Measurements from ENCODE around the gene TRIM39.
"Not testable (repeated sequence)": the region's sequence is repeated elsewhere in the genome, so short reads cannot be mapped to it uniquely, and the experiment has no call there.

Gene TRIM39

GRCh38 chr6:30326526-30327231, at the start of gene TRIM39:
Gene TRIM39 (plus strand): TSS chr6:30326927. CDS start chr6:30329318, 2,391 bp downstream.
- peak; percentile 77 for DNase-seq

DNA sequence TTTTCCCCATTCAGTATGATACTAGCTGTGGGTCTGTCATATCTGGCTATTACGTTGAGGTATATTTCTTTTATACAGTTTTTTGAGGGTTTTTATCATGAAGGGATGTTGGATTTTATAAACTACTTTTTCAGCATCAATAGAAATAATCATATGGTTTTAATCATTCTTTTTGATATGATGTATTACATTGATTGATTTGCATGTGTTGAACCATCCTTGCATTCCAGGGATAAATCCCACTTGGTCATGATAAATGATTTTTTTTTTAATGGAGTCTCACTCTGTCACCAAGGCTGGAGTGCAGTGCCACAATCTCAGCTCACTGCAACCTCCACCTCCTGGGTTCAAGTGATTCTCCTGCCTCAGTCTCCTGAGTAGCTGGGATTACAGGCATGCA, 45.7 kb upstream of the TRIM39 start:
- DNase-seq, result not testable (repeated sequence)

DNA sequence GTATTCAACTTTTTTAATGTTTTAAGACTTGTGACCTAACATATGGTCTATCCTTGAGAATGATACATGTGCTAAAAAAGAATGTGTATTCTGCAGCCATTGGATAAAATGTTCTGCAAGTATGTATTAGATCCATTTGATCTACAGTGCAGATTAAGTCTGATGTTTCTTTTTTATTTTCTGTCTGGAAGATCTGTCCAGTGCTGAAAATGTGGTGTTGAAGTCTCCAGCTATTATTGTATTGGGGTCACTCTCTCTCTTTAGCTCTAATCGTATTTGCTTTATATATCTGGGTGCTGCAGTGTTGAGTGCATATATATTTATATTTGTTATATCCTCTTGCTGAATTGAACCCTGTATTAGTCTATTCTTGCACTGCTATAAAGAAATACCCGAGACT, 44.2 kb upstream of the TRIM39 start:
- no peak for DNase-seq

- DNase-seq, result no peak
Measured at GRCh38 chr6:30283761-30284160, 43.0 kb upstream of the TRIM39 start.

DNA sequence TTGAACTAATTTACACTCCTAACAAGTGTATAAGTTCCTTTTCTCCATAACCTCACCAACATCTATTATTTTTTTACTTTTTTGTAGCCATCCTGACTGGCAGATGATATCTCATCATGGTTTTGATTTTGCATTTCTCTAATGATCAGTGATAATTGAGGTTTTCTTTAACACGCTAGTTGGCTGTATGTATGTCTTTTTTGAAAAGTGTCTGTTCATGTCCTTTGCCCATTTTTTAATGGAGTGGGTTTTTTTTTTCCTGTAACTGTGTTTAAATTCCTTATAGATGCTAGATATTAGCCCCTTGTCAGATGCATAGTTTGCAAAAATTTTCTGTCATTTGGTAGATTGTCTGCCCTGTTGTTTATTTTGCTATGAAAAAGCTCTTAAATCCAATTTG, 39.6 kb upstream of the TRIM39 start:
- no peak for DNase-seq

- no peak for DNase-seq
Measured at GRCh38 chr6:30295837-30296236, 30.9 kb upstream of the TRIM39 start.

DNA sequence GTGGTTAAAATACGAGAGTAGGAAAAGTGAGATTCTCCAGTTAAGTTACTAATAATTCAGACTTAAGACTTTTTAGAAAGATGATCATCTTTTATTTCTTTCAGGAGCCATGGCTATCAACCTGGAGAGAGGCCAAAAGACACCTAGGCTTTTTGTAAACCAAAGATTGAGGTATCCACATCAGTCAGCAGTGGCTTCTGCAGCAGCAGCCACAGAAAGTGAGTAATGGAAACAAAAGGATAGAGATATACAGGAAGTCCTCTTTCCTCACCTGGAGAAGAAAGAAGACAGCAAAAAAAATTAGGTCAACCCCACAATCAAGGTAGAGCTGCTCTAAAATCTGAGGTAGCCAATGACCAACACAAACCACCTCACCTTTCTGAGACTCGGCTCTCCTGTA, 22.7 kb upstream of the TRIM39 start:
- no peak for DNase-seq

DNA sequence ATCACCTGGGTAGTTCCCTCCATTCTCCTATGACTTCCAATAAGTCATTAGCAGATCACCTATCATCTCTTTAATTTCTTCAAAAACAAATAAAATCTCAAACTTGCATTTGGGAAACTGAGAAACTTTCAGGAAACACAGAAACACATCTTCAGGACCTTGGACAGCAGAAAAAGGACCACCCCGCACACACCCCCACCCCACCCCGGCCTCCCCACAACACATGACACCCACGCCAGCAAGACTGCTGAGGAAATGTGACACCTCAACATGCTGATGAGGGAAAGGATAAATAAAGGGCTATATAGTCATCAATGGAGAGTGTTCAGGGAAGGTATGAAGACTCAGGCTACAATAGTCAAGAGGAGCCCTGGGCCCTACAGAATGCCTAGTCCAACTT, 15.6 kb upstream of the TRIM39 start:
- DNase-seq, result no peak

GRCh38 chr6:30311671-30312070, 15.1 kb upstream of the TRIM39 start:
- no peak for DNase-seq

DNA sequence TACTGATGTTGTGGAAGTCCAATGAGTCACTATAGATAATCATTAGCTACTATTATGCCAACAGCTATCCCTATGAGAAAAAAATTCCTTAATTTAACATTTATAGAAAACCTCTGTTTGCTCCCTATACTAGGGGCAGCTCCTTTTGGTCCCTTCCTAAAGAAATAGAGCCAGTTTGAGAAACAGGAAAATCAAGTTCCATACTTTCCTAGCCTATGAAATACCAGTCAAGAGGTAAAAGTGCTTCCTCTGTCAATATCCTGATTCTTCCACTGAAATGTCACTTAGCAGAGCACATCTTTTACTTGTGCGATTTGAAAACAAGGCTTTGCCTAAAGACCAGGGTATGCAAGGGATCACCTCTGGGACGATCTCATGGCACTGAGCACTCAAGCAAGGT, 14.5 kb upstream of the TRIM39 start:
- no peak for DNase-seq

- DNase-seq, result no peak
Measured at GRCh38 chr6:30312676-30313321, 13.9 kb upstream of the TRIM39 start.

- DNase-seq, result no peak
Measured at GRCh38 chr6:30315156-30315555, 11.6 kb upstream of the TRIM39 start.

- no peak for DNase-seq
Measured at GRCh38 chr6:30317913-30318589, 8.7 kb upstream of the TRIM39 start.

DNA sequence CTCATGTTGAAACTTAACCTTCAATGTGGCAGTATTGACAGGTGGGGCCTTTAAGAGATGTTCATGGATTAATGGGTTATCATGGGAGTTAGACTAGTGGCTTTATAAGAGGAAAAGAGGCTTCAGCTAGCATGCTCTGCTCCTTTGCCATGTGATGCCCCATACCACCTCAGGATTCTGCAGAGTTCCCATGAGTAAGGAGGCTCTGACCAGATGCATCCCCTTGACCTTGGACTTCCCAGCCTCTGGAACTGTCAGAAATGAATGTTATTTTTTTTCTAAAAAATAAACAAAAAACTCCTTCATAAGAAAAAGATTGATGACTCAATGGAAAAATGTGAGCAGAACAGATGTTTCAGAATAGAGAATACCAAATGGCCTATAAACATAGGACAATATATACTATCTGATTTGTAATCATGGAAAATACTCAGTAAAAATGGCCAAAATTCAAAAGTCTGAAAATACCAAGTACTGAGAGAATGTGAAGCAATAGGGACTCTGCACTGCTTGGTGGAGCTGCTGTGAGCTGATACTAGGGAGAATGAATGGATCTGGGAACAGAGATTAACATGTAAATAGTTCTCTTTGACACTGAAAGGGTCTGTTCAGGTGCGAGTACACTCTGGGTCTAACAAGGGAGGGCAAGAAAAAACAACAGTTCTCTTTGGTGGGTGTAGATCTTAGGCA, 7.4 kb upstream of the TRIM39 start:
- DNase-seq, result no peak

GRCh38 chr6:30321692-30322388, 4.9 kb upstream of the TRIM39 start:
- DNase-seq, result no peak

GRCh38 chr6:30322527-30323501, 3.9 kb upstream of the TRIM39 start:
- no peak for DNase-seq

DNA sequence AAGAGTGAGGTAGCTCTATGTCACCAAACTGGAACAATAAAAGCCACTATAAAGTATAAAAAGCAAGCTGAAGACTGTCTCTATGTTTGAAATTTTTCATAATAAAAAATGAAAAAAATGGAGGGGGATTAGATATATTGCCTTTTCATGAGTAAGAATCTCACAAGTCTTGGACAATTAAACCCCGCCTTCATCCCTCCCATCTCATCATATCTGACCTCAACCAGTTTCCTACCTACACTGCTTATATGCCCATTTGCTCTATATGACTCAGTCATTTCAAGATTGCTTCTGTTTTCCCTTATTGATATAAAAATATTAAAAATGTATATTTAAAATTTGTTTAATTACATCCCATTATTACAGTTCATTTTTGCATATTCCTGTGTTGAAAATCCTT, 2.9 kb upstream of the TRIM39 start:
- DNase-seq, result no peak

GRCh38 chr6:30325150-30325872, 1.4 kb upstream of the TRIM39 start:
- no peak for DNase-seq

DNA sequence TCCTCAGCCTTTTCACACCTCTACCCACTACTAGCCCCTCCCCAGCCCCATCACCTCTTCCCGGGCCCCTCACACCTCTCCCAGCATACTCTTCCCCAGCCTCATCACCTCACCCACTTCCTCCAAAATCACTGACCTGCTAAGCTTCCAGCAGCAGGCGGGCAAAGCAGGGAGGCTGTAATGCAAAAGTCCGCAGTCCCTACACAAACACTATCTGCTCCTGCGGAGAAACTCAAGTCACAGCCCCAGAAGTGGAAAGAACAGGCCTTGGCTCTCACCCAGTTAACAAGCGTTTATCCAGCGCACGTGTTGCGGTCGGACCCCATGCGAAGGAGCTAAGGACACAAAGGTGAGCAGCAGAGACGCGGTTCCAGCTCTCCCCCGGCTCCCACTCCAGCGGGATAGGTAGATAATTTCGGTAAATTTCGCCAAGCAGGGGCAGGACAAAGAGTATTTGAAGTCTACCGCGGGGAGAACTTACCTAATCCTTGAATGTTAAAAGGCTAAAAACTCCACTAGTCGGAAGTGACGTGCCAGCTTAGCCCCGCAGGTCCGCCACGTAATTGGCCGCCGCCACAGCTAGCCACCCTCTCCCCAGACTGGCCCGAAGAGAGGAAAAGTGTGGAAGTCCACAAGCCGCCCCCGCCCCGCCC, 728 bp upstream of the TRIM39 start:
- DNase-seq, result peak; percentile 59

- DNase-seq, result no peak
Measured at GRCh38 chr6:30327232-30327746, 562 bp downstream of the TRIM39 start.
